NCI-H1092 treated with DMSO at 0.1 percent for 48 hours (cell line): ENCODE results near the gene SH3BGRL.
A peak's percentile ranks its signal among the peaks of the same experiment; 100 is the strongest.

Experiments
- DNase-seq: peaks from one replicate; lab custom pipeline; 2025; lab: John Stamatoyannopoulos, UW

Gene SH3BGRL

DNA sequence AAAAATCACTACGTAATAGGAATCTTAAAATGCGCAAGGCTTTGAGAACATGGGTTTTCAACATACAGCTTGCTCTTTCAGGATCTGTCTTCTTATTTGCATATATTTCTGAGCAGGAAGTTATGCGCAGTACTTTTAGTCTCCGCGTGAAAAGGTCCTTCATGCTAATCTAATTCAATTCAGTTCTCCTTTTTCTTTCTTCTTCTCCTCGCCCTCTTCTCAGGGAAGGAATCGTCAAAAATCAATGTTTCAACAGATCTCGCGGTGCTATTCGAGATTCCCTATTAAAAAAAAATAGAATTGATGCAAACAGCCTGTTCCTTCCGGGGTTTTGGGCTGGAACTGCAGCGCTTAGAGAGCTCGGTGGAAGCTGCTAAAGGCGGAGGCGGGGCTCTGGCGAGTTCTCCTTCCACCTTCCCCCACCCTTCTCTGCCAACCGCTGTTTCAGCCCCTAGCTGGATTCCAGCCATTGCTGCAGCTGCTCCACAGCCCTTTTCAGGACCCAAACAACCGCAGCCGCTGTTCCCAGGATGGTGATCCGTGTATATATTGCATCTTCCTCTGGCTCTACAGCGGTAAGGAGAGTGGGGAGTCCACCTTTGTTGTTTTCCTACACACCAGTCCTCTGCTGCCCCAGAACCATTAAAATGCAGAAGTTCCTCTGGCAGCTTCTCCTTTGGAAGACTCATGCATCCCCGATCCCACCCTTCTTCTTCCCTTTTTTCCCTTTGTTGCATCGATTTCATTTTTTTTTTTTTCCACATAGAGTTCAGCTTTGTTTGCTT lies at the start of gene SH3BGRL, which contains the start of gene HMGN5:
SH3BGRL (plus strand) TSS at position 432 of the 785 bp plus-strand sequence; CDS start at position 531, 99 bp downstream.
HMGN5 (minus strand) TSS at position 243 of the 785 bp plus-strand sequence. CDS start 80,364 bp downstream, outside the sequence.
- peak; percentile 10 for DNase-seq

DNA sequence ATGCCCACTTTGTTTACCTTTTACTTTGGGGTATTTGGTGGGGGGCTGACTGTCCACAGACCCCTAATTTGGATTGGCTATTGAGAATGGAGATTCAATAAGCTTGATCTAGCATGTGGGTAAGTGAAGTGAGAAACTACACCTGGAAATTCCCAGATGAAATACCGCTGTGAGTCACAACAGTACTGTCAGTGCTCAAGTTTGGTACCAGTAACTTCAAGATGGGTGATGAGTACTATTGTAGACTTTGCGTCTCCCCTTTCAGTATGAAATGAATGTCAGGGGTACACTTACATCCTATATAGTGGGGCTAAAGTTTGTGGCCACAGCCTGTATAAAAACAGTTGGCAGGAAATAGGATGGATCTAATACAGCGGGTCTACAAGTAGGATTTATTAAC lies 33.5 kb upstream of the SH3BGRL start:
- no peak for DNase-seq

DNA sequence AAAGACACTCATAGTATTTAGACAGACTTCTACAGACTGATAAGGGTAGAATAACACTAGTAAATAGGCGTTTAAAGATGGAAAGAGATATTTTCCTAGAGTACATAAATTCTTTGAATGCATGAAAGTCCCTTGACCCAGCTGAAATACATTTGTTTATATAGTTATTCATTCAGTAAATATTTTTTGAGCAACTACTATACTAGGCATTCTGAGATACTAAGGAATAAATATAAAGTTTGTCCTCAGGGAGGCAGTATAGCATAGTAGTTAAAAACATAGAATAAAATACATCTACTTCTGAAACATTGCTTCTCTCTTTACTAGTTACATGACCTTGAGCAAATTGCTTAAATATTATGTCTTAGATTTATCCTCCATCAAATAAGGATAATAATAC lies 27.6 kb upstream of the SH3BGRL start:
- DNase-seq, result peak; percentile 1

DNA sequence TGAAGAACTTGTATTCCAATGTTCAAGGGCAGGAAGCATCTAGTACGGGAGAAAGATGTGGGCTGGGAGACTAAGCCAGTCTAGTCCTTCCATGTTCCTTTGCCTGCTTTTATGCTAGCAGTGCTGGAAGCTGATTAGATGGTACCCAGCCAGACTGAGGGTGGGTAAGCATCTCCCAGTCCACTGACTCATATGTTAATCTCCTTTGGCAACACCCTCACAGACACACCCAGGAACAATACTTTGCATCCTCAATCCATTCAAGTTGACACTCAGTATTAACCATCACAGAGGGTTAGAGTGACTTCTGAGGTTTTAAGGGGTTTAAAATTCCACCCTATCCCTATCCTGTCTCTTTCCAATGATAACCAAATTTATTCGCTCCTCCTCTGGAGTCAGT lies 6.6 kb upstream of the SH3BGRL start:
- DNase-seq, result no peak

DNA sequence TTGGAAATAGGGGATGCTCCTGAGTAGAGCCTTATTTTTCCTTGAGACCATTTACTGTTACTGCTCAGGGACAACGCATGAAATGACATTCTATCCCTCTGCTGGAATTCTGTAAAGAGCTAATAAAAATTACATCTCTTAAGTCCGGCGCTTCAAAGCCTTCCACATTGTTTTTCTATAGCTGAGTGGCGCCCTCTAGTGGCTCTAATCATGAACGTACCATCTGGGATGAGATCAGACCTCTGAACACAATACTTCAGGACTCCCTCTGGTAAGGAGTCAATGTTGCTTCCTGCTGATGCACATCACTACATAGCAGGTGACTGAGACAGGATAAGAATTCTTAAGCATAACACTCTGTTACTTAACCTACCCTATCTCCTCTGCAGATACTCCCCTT lies 6.2 kb upstream of the SH3BGRL start:
- peak; percentile 35 for DNase-seq

DNA sequence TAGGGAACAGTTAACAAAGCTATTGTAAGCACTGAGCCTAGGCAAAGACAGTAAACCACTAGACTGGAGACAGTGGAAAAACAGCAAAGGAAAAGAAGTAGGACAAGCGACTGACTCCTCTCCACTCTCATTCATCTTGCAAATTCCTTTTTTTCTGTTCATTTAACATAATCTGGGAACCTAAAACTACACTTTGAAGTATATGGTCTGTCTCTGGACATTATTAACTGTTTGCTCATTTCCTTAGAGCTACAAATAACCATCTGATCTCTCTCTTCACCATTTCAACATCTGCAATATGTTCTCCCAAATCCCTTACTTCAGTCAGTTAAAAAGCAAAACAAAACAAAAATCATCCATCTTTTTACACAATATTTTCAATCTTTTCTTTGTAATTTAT lies 831 bp upstream of the SH3BGRL start:
- DNase-seq, result no peak

DNA sequence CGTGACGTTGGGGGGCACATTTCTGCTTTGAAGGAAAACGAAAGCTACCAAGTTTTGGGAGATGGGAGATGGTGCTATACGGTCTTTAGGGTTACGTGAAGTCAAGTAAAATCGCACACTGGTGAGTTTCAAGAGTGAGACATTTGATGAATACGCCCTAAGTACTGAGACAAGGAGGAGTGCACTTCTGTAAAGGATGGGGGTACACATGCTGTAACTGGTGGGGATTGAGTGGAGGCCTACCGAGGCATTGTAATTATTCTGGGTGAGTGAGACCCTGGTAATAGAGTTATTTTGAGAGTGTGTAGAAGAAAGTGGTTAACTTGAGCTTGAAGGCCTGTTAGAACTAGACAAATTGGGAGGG lies 536 bp downstream of the SH3BGRL start:
- no peak for DNase-seq

DNA sequence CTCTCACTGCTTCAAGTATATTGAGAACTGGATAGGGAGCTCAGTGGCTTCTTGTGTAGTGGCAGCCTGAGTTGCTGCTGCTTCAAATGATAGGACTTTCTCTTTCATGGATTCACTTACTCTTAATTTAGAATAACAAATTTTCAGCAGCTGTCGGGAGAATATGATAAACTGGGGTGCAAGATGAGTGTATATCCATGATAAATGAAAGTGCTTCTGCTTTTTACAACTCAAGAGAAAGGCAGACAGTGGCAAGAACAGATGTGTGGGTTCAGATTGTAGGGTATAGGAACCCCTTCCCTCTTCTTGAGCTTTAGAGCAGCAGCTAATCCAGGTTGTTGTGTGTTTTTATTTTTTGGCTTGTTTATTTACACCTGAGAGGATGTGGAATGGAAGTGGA lies 1.0 kb downstream of the SH3BGRL start:
- DNase-seq, result no peak

DNA sequence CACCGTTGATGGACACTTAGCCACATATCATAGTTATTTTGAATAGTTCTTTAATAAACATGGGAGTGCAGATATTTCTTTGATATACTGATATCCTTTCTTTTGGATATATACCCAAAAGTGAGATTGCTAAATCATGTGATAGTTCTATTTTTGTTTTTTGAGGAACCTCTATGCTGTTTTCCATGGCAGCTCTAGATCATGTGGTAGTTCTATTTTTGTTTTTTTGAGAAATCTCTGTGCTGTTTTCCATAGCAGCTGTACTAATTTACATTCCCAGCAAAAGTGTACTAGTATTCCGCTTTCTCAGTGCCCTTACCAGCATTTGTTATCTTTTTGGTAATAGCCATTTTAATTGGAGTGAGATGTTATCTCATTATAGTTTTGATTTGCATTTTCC lies 3.6 kb downstream of the SH3BGRL start:
- no peak for DNase-seq

DNA sequence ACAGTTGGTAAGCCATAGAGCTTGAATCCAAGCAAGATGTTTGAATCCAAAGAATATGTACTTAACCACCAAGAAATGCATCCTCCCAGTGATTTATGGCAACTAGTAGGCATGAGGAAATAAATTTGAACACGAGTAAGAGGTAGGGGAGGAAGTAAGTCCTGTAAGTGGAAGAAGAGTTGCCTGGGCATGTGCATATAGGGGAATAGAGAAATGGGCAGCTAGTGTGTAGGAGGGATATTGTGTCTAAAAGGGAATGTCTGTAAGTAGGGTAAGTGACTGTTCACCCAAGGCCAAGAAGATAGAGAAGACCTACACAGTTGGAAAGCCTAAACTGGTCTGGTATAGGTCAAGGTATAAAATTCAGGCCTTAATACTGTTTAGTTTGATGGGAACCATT lies 4.6 kb downstream of the SH3BGRL start:
- no peak for DNase-seq

DNA sequence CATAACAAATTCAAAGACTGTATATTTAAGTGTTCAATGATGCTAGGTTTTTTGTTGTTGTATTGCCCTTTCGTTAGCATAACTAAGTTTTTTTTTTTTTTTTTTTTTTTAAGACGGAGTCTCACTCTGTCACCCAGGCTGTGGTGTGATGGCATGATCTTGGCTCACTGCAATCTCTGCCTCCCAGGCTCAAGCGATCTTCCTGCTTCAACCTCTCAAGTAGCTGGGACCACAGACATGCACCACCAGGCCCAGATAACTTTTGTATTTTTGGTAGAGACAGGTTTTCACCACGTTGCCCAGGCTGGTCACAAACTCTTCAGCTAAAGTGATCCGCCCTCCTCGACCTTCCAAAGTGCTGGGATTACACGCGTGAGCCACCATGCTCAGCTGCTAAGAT lies 7.0 kb downstream of the SH3BGRL start:
- no peak for DNase-seq

DNA sequence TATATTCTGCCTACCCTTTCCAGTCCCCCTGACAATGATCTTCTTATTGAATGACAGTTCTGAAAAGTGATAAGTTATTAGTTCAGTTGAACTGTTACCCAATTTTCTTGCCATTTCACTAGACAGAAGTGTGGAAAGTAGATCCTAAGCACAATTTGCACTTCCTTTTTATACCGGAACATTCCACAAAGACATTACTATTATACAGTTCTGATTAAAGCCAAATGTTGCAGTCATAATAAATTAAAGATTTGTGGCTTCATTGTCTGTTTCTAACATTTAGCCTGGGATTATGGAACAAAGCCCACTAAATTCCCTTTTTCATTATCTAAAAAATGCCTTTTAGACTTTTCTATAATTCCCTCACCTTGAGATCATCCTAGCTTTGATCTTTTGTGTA lies 13.8 kb downstream of the SH3BGRL start:
- DNase-seq, result no peak

DNA sequence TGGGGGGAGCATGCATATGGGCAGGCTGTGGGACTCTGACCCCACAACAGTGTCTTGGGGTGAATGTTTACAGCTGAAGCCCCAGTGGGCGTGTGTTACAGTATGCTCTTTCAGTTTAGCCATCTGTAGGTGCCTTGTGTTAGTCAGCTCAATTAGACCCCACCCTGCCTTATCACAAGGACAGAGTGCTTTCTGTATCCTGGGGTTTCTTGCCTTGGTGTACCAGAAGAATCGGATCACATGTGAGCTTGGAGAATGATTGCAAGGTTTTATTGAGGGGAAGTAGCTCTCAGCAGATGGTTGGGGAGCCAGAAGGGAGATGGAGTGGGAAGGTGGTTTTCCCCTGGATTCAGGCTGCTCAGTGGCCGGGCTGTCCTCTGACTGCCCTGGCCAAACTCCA lies 27.3 kb downstream of the SH3BGRL start:
- DNase-seq, result no peak

DNA sequence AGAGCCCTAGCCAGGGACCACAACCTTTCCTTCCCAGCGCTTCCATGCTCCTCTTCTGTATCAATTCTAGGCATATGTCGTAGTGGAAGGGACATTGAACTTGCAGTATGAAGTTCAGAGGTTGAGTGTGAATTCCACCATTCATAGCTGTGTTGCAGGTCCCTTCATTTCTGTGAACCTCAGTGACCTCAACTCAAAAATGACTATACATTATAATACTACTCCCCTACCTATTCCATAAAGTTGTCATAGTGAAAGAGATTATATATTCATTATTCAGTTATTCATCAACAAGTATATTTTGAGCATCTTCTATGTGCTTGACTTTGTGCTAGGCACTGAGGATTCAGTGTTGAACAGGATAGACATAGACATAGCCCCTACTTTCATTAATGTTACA lies 28.0 kb downstream of the SH3BGRL start:
- DNase-seq, result no peak

DNA sequence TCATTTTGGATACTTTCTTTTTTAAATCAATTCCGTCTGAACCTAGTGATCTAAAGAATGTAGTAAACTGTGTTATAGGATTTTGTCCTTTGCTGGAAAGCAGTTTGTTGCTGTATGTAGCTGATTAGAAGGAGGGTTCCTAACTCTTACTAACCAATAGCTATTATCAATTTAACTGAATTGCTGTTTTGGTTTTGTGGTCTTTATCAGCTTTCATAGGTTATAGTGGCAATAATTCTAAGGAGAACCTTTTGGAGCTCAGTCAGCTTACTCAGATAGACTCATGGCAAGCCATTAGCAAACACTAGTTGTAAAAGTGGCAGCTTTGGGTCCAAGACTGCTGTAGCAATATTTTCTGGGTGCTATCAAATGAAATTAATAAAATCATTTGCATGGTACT lies 29.6 kb downstream of the SH3BGRL start:
- no peak for DNase-seq

DNA sequence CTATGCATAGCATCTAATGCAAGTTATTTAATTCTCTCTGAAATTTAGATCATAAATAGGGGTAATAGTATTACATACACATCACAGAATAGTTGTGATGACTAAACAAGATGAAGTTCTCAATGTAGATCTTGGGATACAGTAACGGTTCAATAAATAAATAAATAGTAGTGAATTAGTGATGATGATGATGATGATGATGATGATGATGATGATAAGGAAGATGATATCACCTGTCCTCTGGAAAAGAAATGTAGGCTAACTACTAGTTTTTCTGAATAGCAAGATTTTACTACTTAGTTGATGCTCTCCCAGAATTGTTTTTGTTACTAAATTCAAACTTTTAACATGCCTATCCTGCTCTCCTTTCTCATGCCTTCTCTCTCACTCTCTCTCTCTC lies 30.3 kb downstream of the SH3BGRL start:
- DNase-seq, result no peak

DNA sequence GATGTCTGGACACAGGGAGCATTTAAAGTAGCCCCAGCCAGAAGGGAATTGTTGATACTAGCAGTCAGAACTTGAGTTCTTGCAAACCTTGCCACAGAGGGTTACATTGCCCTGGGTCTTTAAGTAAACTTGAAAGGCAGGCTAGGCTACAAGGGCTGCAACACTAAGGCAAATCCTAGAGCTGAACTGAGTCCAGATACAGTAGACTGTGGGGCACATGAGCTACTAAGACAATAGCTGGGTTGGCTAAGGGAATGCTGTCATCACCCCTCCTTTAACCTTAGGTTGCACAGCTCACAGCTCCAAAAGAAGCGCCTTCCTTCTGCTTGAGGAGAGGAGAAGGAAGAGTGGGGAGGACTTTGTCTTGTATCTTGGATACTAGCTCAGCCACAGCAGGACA lies 35.6 kb downstream of the SH3BGRL start:
- no peak for DNase-seq

DNA sequence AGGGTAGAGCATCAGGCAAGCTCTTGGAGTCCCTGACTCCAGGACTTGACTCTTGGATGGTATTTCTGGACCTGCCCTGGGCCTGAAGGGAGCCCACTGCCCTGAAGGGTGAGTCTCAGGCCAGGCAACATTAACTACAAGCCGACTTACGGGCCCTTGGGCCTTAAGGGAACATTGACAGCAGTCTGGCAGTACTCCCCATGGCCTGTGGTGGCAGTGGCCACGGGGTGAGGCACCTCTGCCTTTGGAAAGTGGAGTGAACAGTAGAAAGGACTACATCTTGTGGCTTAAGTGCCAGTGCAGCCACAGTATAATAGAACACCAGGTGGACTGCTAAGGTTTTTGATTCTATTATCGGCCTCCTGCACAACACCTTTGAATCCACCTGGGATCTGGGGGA lies 36.3 kb downstream of the SH3BGRL start:
- no peak for DNase-seq

DNA sequence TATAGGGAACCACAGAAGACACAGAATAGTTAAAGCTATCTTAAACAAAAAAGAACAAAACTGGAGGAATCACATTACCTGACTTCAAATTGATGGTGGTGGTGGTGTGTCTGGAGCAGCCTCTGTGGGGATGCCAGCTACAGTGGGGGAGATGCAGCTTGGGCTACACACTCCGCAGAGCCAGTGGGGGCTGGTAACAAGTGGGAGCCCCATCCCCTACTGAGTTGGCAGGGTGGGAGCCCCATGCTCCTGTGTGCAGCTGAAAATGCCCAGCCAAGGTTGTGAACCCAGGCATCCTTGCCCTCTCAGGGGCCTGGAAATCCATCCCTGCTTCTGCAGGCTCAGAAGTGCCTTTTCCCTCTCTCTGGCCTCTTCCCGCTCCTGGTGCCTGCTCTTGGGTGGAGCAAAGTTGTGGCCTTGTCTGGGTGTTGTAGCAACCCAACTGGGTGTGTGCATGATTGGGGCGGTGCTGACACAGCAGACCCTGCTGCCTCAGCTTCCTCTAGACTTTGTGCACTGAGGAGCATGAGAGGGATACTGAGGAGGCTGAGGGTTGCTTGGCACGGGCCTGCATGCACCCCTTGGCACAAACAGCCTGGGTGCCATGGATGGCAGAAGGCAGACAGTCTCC lies 38.9 kb downstream of the SH3BGRL start:
- DNase-seq, result no peak

DNA sequence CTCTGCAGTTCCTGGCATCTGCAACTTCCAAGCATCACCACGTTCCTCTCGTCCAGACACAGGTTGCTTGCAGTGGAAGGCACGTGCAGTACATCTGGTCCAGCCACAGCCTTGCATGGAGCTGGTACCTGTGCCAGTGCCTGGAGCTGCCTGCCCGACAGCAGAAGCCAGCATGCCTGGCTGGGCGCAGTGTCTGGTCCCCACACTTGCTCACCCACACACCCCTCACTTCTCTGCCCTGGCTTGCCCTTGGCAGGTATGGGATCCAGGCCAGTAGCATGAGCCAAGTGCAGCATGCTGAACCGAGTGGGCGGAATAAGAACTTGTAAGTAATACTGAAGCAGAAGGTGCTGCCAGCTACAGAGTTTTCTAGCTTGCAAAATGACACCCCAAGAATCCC lies 39.9 kb downstream of the SH3BGRL start:
- DNase-seq, result no peak

DNA sequence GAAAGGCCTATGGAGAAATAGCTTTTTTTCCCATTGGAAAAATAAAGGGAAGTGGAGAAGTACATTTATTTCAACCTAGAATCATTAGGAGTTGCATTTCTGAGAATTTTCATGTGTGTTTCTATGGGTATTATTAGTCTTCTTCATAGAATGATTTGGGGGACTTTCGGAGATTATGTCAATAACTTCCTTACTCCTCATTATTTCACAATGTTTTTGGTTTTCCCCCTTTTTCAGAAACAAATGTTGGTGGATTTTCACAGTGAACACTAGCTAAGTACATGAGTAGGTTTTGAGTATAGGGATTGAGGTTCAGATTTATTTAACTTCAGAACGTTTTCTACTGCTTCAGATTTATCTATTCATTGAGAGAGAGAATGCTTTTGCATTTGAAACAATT lies 54.0 kb downstream of the SH3BGRL start:
- no peak for DNase-seq

DNA sequence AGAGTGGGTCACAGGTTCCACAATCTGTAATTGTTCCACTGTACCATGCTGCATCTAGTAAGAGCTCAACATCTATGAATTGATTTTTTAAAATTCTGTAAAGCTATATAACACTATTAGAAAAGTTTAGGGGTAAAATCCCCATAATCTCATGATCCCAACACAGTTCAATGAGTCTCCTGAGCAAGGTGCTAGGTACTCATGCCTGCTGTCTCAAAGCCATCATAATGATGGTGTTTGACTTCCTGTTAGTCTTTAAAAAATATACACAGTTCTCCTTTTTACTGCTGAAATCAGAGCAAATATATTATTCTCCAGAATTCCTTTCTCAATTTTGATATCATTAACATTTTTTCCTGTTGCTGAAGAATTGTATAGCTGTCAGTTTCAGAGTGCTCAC lies 55.9 kb downstream of the SH3BGRL start:
- no peak for DNase-seq

DNA sequence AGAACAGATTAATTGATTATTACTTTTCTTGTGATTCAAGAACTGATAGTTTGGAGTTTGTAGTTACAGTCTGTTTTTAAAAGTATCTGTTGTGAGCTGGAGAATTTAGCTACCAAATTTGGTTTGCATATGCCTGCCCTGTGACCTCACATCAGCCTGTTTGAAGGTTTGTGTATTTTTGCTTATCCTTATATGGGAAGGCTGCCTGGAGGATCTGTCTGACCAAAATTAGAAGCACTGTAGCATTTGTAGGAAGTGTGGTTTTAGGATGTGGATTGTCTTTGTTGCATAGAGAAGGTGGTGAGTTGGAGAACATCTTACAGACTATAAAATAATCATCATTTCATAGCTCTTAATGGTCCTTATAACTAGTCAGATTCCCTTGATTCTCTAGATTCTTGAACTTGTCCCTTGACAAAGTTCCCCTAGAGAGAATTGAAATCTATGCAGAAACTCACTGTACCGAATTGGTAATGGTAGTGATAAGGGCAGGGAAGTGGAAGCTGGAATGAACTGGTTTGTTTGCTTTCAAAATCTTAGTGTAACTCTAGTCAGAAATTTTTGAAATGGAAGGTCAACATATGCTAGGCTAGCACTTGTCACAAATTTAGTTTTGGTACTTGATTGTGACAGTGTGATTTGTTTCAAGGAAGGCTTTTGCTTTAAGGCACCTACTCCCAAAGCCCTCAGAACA lies 57.3 kb downstream of the SH3BGRL start:
- DNase-seq, result no peak
